ENCODE measurements around the gene ZER1.
"Not testable (repeated sequence)": the region's sequence is repeated elsewhere in the genome, so short reads cannot be mapped to it uniquely, and the experiment has no call there.

Gene ZER1

DNA sequence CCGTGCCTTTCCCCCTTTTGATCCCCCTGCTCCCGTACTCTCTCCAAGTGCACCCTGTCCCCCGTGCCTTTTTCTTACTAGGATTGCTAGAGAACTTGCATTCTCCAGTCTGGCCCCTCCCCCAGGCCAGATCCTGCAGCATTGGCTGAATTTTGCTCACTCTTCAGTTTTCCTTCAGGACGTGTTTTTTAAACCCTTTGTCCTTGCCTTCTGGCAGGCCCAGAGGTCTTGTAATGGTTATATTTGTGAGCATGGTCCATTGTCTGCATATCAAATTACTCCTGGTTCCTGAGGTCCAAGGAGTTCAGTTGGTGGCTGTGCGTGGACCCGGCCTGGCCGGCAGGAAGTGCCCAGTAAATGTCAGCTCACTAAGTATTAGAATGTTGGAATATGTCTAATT, 15.9 kb upstream of the ZER1 start:
- DNase-seq (ENCODE audit: low read depth) = peak; percentile 23

DNA sequence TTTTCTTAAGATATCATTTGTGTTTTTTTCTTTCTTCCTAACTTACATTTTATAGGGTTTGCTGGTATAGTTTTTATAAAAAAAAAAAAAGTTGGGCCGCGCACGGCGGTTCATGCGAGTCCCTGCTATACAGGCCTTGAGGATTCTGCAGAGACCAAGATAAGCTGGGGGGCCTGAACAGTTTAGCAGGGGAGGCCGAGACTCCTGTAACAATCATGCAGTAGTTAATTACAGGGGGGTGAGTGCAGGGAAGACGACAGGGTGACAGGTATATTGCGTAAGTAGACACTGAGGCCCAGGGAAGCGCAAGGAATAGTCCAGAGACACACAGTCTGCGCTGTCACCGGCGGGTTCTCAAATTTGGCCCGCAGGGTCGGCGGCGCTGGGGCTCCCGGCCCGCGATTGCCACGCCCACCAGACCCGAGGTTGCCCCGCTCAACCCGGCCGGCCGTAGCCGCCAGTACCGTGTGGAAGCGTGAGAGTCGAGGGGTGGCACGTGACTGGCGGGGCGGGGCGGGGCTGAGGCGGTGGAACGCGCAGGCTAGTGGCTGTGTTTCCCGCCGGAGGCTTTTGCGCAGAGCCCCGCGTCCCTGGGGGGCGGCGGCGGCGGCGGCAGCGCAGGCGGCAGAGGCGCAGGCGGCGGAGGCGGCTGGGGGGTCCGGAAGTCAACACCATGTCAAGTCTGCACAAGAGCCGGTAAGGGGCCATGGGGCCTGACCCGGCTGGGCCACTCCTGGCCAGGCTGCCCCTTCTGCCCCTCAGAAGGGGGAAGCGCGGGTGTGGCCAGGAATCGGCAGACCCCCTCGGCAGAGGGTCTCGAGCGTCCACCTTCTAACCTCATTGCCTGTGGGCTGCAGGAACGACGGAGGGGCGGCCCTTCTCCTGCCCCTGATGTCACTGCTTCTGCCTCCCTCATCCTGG, 15.2 kb upstream of the ZER1 start, which contains the start of gene TBC1D13:
TBC1D13 (plus strand) TSS at position 573 of the 921 bp plus-strand sequence; CDS start at position 674, 101 bp downstream.
- DNase-seq (ENCODE audit: low read depth) = peak; percentile 82

DNA sequence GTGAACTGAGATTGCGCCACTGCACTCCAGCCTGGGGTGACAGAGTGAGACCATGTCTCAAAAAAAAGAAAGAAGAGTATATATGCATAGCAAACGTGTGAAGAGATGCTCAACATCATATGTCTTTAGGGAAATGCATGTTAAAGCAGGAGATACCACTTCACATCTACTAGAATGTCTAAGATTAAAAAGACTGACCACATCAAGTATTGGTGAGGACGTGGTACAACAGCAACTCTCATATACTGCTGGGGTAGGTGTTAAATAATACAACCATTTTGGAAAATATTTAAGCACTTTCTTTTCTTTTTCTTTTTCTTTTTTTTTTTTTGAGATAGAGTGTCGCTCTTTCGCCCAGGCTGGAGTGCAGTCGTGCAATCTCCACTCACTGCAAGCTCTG, 13.7 kb upstream of the ZER1 start:
- DNase-seq (ENCODE audit: low read depth) = no peak

DNA sequence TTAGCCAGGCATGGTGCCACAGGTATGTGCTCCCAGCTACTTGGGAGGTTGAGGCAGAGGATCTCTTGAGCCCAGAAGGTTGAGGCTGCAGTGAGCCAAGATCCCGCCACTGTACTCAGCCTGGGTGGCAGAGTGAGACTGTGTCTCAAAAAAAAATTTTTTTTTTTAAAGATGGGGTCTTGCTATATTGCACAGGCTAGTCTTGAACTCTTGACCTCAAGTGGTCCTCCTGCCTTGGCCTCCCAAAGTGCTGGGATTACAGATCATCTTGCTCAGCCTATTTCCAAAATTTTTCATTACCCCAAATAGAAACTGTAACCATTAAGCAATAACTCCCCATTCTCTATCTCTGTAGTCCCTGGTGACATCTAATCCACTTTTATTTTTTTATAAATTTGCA, 10.9 kb upstream of the ZER1 start:
- no peak for DNase-seq (ENCODE audit: low read depth)

DNA sequence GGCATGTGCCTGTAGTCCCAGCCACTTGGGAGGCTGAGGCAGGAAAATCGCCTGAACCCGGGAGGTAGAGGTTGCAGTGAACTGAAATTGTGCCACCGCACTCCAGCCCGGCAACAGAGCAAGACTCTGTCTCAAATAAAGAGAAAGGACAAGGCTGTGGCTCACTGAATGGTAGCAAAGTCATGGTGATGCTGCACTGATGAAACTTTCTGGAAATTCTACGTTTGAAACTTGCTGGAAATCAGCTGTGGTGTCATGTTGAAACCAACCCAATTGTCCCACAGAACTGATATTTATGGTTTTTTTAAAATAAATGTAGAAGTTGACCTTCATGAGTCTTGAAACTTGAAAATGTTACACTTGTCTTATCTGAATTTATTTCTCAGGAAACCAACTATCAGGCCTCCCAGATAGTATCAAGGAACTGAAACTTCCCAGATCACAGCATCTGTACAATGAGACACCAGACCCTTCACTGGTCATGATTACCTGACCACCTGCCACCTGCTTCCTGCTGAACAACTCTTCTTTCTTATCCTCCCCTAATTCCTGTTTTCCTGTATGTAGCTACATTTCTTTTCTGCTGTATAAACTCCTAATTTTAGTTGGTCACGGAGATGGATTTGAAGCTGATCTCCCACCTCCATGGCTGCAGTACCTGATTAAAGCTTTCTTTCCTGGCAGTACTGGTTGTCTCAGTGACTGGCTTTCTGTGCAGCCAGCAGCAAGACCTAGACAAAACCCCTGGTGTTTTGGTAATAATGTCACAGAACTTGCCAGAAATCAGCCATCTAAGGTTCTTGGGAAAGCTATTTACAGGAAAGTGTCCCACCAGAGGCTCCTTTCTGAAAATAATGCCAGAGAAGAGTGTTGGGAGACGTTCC, 9.7 kb upstream of the ZER1 start:
- no peak for DNase-seq (ENCODE audit: low read depth)

DNA sequence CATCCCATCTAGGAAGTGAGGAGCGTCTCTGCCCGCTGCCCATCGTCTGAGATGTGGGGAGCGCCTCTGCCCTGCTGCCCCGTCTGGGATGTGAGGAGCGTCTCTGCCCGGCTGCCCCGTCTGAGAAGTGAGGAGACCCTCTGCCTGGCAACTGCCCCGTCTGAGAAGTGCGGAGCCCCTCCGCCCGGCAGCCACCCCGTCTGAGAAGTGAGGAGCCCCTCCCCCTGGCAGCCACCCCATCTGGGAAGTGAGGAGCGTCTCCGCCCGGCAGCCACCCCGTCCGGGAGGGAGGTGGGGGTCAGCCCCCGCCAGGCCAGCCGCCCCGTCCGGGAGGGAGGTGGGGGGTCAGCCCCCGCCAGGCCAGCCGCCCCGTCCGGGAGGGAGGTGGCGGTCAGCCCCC, 8.4 kb upstream of the ZER1 start:
- DNase-seq (ENCODE audit: low read depth) = not testable (repeated sequence)

DNA sequence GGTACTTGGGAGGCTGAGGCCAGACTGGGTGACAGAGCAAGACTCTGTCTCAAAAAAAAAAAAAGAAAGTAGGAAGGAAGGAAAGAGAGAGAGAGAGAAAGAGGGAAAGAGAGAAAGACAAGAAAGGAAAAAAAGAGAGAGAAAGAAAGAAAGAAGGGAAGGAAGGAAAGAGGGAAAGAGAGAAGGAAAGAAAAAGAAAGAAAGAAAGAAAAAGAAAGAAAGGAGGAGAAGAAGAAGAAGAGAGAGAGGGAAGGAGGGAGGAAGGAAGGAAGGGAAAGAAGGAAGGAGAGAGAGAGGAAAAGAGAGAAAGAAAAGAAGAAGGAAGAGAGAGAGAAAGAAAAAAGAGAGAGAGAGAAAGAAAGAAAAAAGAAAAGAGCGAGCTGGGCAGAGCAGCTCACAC, 3.1 kb upstream of the ZER1 start:
- no peak for DNase-seq (ENCODE audit: low read depth)

DNA sequence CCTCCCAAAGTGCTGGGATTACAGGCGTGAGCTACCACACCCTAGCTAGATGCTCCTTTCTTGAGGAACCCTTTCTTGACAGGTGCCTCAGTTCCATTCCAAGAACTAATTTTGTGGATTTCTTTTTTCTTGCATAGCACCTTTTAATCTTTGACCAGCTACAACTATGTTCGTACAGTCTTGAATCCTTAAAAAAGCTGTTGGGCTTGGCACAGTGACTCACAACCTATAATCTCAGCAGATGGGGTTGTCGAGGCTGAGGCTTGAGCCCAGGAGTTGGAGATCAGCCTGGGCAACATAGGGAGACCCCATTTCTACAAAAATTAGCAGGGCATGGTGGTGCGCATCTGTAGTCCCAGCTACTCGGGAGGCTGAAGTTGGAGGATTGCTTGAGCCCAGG, 1.3 kb upstream of the ZER1 start:
- no peak for DNase-seq (ENCODE audit: low read depth)

DNA sequence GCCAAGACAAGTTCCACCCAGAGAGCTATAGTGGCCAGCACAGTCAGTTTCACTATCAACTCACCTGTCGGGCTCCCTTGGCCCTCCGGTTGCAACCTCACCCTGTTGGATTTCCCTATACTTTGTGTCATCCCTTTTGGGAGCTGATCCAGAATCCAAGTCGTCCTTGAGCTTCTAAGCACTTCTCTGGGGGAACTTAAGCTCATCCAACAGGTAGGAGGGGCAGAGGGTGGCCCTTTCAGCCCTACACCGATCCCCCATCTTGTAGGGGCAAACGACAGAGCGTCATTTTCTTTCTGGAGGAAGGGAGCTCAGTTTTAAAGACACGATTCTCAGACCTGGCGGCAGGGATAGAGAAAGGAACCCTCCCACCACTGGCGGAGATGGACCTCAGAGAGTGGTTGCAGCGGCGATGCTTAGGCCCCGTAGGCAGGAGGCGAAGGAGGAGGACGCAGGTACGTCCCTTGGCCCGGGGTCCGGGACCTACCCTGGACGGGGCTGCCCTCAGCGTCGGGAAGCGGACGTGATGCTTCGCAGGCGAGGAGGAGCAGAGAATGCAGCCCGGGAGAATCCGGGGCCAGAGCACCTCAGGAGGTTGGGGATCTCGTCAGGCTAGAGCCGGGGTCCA, 519 bp downstream of the ZER1 start:
- DNase-seq (ENCODE audit: low read depth) = peak; percentile 32

DNA sequence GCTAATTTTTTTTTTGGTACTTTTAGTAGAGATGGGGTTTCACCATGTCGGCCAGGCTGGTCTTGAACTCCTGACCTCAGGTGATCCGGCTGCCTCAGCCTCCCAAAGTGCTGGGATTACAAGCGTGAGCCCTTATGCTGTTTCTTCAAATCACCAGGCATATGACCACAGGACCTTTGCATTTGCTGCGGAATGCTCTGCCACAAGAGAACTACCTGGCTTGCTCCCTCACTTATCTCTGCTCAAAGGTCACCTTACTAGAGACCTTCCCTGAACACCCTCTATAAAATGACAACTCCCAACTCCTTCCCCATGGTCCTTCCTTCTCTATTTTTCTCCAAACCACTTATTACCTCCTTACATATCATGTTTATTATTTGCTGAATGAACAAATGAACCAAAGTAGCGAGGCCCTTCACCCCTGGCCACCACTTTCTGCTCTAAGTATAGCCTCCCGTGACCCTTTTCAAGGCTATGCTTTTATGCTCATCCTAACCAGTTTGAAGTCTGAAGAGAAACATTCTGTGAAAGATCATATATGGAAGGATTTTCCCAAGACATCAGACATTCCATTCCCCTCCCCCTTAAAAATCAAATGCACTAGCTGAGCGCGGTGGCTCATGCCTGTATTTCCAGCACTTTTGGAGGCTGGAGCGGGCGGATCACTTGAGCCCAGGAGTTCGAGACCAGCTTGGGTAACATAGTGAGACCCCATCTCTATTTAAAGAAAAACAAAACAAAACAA, 1.3 kb downstream of the ZER1 start:
- DNase-seq (ENCODE audit: low read depth) = no peak

DNA sequence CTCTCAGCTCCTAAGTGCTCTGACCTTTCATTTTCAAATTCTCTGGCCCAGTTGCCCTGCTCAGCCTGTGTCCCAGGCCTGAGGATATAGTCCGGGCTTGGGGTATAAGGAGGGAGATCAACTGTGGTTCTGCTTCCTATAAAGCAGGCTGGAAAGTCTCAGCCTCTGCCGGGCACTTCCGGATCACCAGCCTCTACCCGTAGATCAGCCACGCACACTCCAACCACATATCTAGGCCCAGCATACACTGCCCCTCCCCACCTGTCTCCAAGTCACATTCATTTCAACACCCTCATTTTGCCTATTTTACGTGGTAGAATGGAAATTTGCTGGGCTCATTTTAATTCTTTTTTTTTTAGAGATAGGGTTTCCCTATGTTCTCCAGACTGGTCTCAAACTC, 3.1 kb downstream of the ZER1 start:
- DNase-seq (ENCODE audit: low read depth) = no peak

DNA sequence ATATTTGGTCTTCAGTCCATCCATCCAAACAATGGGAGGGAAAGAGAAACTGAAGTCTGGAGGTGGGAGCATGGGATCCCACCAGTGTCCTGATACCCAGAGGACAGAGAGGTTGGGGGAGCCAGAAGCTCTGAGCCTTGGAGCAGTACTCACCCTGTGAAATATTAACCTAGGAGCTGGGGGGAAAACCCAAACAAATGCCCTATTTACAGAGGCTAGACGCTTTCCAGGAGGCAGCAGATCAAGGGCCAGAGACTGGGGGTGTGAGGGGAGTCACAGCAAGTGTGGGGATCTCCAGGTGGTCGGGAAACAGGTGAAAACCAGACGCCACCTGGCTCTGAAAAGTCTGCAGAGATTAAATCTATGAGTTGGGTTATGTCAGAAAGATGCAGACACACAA, 6.2 kb downstream of the ZER1 start:
- DNase-seq (ENCODE audit: low read depth) = no peak

DNA sequence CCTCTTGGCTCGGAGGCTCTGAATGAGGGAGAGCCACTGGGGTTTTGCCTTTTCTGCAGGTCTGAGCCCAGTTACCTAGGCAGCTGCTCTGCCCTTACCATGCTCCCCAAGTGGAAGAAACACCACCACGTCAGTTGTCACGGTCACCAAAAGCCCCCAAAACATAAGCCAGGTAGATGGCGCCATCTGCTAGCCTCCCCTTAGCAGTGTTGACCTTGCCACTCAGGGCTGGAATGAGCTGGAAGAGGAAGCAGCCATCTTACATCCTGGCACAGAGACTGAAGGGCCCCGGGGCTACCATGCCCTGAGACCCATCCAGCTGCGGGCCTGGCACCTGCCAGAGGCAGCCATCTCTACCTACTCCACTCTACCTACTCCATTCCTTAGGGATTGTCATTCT, 7.4 kb downstream of the ZER1 start:
- DNase-seq (ENCODE audit: low read depth) = no peak

DNA sequence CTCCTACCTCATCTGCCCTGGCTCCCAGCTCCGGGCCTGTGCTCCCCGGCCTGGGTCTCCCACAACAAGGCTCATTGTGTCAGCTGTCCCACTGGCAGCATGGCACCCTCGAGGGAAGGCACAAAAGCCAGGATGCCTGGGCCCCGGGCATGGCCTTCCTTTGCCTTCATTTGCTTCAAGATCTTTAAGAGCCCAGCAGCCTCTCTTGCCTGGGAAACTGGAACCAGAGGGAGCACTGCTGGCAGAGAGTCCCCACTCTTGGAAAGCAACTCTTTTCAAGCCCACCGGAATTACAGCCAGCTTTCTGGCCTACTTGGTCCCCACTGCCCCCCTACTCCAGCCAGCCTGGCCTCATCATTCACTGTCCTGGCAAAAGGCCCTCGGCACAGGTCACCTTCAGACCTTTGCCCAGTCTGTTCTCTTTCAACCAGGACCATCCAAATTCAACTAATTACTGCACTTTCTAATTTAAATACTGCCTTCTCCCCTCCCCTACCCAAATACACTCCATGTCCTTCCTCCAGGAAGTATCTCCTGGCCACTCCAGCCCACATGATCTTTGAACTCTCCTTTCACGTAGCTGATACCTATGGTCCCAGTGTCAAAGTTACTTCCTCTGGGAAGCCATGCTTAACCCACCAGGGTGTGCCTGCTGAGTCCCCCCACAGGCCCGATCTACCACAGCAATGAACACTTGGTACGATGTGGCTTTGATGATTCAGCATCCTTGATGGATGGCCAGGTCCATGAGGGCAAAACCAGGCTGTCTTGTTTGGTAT, 8.9 kb downstream of the ZER1 start:
- no peak for DNase-seq (ENCODE audit: low read depth)

DNA sequence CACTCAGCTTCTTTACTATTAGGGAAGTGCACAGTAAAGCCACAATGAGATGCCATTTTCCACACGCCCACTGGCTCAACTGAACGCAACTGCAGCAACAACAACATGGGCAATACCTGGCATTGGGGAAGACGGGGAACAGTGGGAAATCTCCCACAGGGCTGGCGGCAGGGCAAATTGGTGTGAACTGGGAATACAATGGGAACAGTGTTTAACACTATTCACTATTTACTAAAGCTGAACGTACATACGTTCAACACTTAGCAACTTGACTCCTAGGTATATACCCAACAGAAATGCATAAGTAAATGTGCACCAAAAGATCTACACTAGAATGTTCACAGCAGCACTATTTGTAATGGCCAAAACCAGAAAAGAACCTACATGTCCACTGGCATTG, 14.1 kb downstream of the ZER1 start:
- no peak for DNase-seq (ENCODE audit: low read depth)

DNA sequence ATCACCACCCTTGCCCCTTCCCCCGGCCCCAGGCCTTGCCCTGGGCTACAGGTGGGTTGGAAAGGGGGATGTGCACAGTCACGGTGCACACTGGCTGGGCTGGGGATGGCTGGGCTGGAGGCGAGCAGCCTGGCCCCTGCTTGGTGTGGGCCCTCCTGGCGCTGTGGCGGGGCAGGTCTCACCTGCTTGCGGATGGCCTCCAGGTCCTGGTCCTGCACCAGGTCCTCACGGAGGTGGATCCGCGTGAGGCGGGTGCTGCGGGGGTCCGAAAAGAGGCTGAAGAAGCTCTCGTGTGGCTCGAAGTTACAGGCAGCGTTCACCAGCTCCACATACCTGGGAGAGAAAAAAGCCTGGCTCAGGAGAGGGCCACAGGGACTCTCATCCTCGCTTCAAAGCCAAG, 18.1 kb downstream of the ZER1 start:
- DNase-seq (ENCODE audit: low read depth) = no peak

DNA sequence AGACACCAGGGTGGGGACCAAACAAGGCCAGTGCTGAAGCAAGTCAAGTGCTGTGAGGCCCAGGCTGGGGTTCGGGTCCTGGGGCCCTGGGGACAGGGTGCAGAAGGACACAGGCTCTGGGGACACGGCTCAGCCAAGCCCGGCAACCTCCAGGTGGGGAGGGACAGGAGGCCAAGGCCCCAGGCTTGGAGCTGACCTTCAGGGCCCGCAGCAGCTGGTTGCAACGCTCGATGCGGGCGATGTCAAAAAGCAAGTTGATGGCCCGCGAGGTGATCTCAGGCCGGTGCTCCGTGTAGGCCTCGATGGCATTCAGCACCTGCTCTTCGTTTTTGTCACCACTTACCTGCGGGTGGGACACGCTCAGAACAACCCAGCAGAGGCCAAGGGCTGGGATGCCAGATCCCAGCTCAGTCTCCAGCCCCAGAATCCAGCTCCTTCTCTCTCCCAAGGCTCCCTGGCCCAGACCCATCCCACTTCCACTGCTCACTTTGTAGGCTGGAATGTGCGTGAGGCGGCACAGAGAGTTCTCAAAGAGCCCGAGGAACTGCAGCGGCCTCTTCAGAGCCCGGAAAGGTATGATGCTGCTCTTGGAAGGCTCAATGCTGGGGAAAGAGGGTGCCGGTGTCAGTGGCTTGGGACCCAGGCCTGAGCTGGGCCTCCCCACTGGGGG, 20.7 kb downstream of the ZER1 start:
- DNase-seq (ENCODE audit: low read depth) = no peak

DNA sequence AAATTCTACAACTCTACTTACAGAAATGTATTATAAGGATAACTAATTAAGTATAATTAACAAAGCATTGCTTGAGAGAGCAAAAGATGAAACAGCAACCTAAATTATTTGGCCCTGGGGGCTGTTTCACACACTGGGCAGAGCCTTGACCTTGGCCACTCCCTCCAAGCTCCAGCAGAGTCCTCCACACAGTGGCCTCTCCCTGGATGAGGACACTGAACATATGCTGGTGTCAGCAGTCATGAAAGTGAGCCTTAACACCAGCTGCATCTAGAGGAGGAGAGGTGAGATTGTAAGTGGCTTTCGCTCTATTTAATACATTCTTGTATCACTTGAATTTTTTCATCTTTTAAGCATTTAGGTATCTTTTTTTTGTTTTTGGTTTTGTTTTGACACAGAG, 24.5 kb downstream of the ZER1 start:
- no peak for DNase-seq (ENCODE audit: low read depth)

DNA sequence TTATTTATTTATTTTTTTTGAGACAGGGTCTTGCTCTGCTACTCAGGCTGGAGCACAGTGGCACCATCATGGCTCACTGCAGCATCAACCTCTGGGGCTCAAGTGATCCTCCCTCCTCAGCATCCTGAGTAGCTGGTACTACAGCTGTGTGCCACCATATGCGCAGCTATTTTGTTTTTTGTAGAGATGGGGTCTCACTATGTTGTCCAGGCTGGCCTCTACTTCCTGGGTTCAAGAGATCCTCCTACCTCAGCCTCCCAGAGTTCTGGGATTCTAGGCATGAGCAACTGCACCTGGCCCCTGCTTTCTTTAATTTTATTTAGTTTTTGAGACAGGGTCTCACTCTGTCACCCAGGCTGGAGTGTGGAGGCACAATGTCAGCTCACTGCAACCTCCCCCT, 28.3 kb downstream of the ZER1 start:
- no peak for DNase-seq (ENCODE audit: low read depth)

DNA sequence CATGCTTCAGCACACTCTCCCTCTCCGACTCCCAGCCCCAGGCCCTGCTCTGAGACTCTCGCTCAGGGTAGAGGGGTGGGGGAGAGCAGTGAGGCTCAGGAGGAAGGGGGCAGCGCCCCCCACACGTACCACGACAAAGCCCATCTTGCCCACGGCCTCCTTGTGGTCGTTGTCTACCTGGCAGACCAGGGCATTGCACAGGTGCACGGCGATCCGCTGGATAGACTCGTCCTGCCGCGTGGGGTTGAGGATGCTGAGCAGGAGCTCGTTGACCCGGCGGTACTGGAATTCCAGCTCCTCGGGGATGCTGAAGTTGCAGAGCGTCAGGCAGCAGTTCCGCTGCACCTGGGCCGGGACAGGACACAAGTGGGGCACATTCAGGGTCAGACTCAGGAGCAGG, 29.3 kb downstream of the ZER1 start:
- no peak for DNase-seq (ENCODE audit: low read depth)

DNA sequence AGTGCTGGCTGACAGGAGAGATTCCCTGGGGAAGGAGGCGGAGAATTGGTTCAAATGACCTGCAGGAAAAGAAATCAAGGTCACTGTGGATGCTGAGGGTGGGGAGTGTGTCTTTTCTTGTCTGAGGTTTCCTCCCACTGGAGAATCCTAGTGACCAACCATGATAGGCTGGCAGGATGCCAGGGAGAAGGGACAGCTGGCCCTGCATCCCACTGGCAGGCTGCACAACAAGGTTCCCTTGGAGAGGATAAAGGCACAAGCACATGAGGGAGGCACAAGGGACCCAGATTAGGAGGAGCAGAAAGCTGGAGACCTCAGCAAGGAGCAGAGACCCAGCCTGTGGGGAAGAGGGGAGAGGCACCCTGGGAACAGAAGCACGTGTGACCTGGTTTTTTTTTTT, 36.4 kb downstream of the ZER1 start:
- DNase-seq (ENCODE audit: low read depth) = no peak

Data from iris pigment epithelial cell (primary cell).